ENCODE results near the gene CCDC126. TPM values are rescaled to one million over a fixed set of nuclear protein-coding genes. Genes with fewer than 3 reads are reported as not detected.
"Not testable (repeated sequence)": the region's sequence is repeated elsewhere in the genome, so short reads cannot be mapped to it uniquely, and the experiment has no call there.

The CCDC126 gene
- total and polyA plus RNA-seq, 9 donors: 4.8 to 11.3 (median 7.0) TPM

- H3K27ac ChIP-seq (ENCODE audit: low read length): peak overlapping the region; percentile 55
- H3K4me1 ChIP-seq (ENCODE audit: control insufficient read depth, insufficient read depth, low read length): no peaks in the 10 kb centered on the region
- peaks cover 4% of the 10 kb centered on the region for H3K9me3 ChIP-seq (replicated peaks; ENCODE audit: control insufficient read depth, low read depth, low read length)
- H3K36me3 ChIP-seq (ENCODE audit: control insufficient read depth, insufficient read depth, low read length): no peaks in the 10 kb centered on the region
- no peaks in the 10 kb centered on the region for H3K27me3 ChIP-seq (ENCODE audit: control insufficient read depth, insufficient read depth, low read length)
- H3K4me3 ChIP-seq (ENCODE audit: low read length): no peak overlapping the region
- DNase-seq: peak; percentile 76
- WGBS (ENCODE audit: insufficient coverage): 54% methylated on average over 4 of the region's 8 CpGs
These were observed 65.2 kb downstream of the CCDC126 start for GRCh38 chr7:23662124-23662983.

- DNase-seq: no peak
- Histone ChIP-seq H3K4me3 (ENCODE audit: low read length) (no peak overlapping the region), H3K4me1 (ENCODE audit: control insufficient read depth, insufficient read depth, low read length) (no peaks in the 10 kb centered on the region), H3K27ac (ENCODE audit: low read length) (peak overlapping the region; percentile 55), H3K27me3 (ENCODE audit: control insufficient read depth, insufficient read depth, low read length) (no peaks in the 10 kb centered on the region), H3K9me3 (replicated peaks; ENCODE audit: control insufficient read depth, low read depth, low read length) (peaks cover 4% of the 10 kb centered on the region), H3K36me3 (ENCODE audit: control insufficient read depth, insufficient read depth, low read length) (no peaks in the 10 kb centered on the region)
- no CpG with 5 or more reads among the region's 2 CpGs for WGBS (ENCODE audit: insufficient coverage)
These were observed 65.8 kb downstream of the CCDC126 start for GRCh38 chr7:23662984-23663313.

- no peaks in the 10 kb centered on the region for H3K27me3 ChIP-seq (ENCODE audit: control insufficient read depth, insufficient read depth, low read length)
- H3K4me3 ChIP-seq (ENCODE audit: low read length): no peak overlapping the region
- no peaks in the 10 kb centered on the region for H3K36me3 ChIP-seq (ENCODE audit: control insufficient read depth, insufficient read depth, low read length)
- H3K27ac ChIP-seq (ENCODE audit: low read length): no peak overlapping the region
- no peaks in the 10 kb centered on the region for H3K9me3 ChIP-seq (replicated peaks; ENCODE audit: control insufficient read depth, low read depth, low read length)
- DNase-seq: no peak
- H3K4me1 ChIP-seq (ENCODE audit: control insufficient read depth, insufficient read depth, low read length): no peaks in the 10 kb centered on the region
These were observed 66.9 kb downstream of the CCDC126 start for GRCh38 chr7:23664122-23664521.

- Histone ChIP-seq H3K4me1 (ENCODE audit: control insufficient read depth, insufficient read depth, low read length) (no peaks in the 10 kb centered on the region), H3K4me3 (ENCODE audit: low read length) (no peak overlapping the region), H3K27ac (ENCODE audit: low read length) (no peak overlapping the region), H3K36me3 (ENCODE audit: control insufficient read depth, insufficient read depth, low read length) (no peaks in the 10 kb centered on the region), H3K9me3 (replicated peaks; ENCODE audit: control insufficient read depth, low read depth, low read length) (no peaks in the 10 kb centered on the region), H3K27me3 (ENCODE audit: control insufficient read depth, insufficient read depth, low read length) (no peaks in the 10 kb centered on the region)
- no CpG with 5 or more reads among the region's 3 CpGs for WGBS (ENCODE audit: insufficient coverage)
- DNase-seq: no peak
These were observed 74.9 kb downstream of the CCDC126 start for GRCh38 chr7:23672033-23672432.

DNA sequence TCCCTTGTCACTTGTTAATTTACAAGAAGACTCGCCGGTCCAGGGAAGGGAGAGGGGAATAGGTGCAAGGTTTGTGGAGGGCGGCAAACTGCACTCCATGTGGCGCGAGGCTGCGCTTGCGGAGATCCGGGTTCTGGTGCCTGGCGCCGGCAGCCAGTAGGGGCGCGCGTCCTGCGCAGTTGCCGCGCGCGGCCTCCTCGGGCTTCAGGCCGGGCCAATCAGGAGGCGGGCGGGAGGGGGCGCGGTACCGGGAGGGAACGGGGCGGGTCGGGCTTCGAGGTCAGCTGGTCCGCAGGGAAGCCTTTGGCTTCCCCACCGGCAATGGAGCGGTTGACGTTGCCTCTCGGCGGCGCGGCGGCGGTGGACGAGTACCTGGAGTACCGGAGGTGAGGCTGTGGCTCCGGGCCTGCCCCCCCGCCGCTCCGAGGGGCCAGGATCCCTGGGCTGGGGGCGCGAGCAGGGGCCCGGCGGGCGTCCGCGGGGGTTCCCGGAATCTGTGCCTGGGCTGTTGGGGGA, 82.8 kb downstream of the CCDC126 start, which contains the start of gene FAM221A:
Gene FAM221A (plus strand): TSS at position 302 of the 516 bp plus-strand sequence. CDS start 20 bp downstream, at position 322.
- Histone ChIP-seq H3K27ac (ENCODE audit: low read length) (peak within 1 kb of the TSS; percentile 76), H3K36me3 (ENCODE audit: control insufficient read depth, insufficient read depth, low read length) (no peaks in the 10 kb centered on the region), H3K27me3 (ENCODE audit: control insufficient read depth, insufficient read depth, low read length) (no peaks in the 10 kb centered on the region), H3K4me3 (ENCODE audit: low read length) (peak within 1 kb of the TSS; percentile 59), H3K4me1 (ENCODE audit: control insufficient read depth, insufficient read depth, low read length) (peaks cover 12% of the 10 kb centered on the region), H3K9me3 (replicated peaks; ENCODE audit: control insufficient read depth, low read depth, low read length) (no peaks in the 10 kb centered on the region)
- WGBS (ENCODE audit: insufficient coverage): under 1% methylated on average over 49 of the region's 53 CpGs
- DNase-seq: peak; percentile 91

- under 1% methylated on average over 29 of the region's 42 CpGs for WGBS (ENCODE audit: insufficient coverage)
- no peaks in the 10 kb centered on the region for H3K36me3 ChIP-seq (ENCODE audit: control insufficient read depth, insufficient read depth, low read length)
- H3K27me3 ChIP-seq (ENCODE audit: control insufficient read depth, insufficient read depth, low read length): no peaks in the 10 kb centered on the region
- H3K4me1 ChIP-seq (ENCODE audit: control insufficient read depth, insufficient read depth, low read length): peaks cover 12% of the 10 kb centered on the region
- peak overlapping the region; percentile 59 for H3K4me3 ChIP-seq (ENCODE audit: low read length)
- no peaks in the 10 kb centered on the region for H3K9me3 ChIP-seq (replicated peaks; ENCODE audit: control insufficient read depth, low read depth, low read length)
- peak; percentile 78 for DNase-seq
- H3K27ac ChIP-seq (ENCODE audit: low read length): peak overlapping the region; percentile 76
These were observed 83.5 kb downstream of the CCDC126 start for GRCh38 chr7:23680414-23681405.

DNA sequence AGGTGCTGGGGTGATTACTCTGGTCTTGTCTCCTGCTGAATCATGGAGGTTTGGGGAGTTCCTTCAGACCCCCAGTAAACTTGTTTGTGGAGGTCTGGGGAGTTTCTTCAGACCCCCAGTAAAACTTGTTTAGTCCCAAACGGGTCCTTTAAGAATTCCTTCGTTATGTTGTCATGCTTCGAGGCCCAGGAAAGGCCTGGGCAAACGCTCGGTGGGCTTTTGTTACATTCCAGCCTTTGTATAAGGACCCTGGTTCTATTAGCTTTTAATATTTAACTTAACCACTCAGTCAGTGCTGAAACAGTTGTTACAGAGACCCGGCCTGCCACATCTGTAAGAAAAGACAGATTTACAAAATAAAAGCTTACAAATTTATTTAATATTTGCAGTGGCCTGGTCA, 86.9 kb downstream of the CCDC126 start:
- not testable (repeated sequence) for H3K27ac ChIP-seq (ENCODE audit: low read length); DNase-seq; H3K4me3 ChIP-seq (ENCODE audit: low read length); H3K36me3 ChIP-seq (ENCODE audit: control insufficient read depth, insufficient read depth, low read length); H3K9me3 ChIP-seq (replicated peaks; ENCODE audit: control insufficient read depth, low read depth, low read length); H3K27me3 ChIP-seq (ENCODE audit: control insufficient read depth, insufficient read depth, low read length)
- peaks cover 12% of the 10 kb centered on the region for H3K4me1 ChIP-seq (ENCODE audit: control insufficient read depth, insufficient read depth, low read length)
- 62% methylated on average over 3 of the region's 6 CpGs for WGBS (ENCODE audit: insufficient coverage)

DNA sequence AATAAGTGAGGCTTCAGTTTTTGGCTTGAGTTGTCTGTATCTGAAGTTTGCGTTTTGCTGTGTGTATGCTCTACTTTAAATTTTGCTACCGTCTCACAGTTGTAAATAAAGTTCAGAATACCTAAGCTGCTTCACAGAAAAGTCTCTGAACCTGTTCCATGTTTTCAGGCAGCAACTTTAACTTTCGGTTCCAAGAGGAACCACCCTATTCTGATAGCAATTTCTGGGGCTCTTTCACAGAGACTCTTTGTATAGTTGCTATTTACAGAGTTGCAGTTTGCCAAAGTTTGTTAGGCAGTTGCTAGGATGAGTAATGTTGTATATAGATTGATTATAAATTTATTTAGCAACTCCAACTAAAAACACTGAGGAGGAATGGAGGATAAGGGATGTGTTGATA, 88.5 kb downstream of the CCDC126 start:
- no peaks in the 10 kb centered on the region for H3K27me3 ChIP-seq (ENCODE audit: control insufficient read depth, insufficient read depth, low read length)
- no peak overlapping the region for H3K4me3 ChIP-seq (ENCODE audit: low read length)
- H3K4me1 ChIP-seq (ENCODE audit: control insufficient read depth, insufficient read depth, low read length): peaks cover 6% of the 10 kb centered on the region
- WGBS (ENCODE audit: insufficient coverage): no CpG with 5 or more reads among the region's 3 CpGs
- peak overlapping the region; percentile 35 for H3K27ac ChIP-seq (ENCODE audit: low read length)
- no peaks in the 10 kb centered on the region for H3K36me3 ChIP-seq (ENCODE audit: control insufficient read depth, insufficient read depth, low read length)
- no peaks in the 10 kb centered on the region for H3K9me3 ChIP-seq (replicated peaks; ENCODE audit: control insufficient read depth, low read depth, low read length)
- DNase-seq: peak; percentile 79

GRCh38 chr7:23687011-23687410, 89.8 kb downstream of the CCDC126 start:
- H3K4me1 ChIP-seq (ENCODE audit: control insufficient read depth, insufficient read depth, low read length): no peaks in the 10 kb centered on the region
- no peaks in the 10 kb centered on the region for H3K9me3 ChIP-seq (replicated peaks; ENCODE audit: control insufficient read depth, low read depth, low read length)
- no peak overlapping the region for H3K27ac ChIP-seq (ENCODE audit: low read length)
- no peak overlapping the region for H3K4me3 ChIP-seq (ENCODE audit: low read length)
- no CpG with 5 or more reads among the region's 2 CpGs for WGBS (ENCODE audit: insufficient coverage)
- DNase-seq: peak; percentile 14
- H3K27me3 ChIP-seq (ENCODE audit: control insufficient read depth, insufficient read depth, low read length): no peaks in the 10 kb centered on the region
- peaks cover 2% of the 10 kb centered on the region for H3K36me3 ChIP-seq (ENCODE audit: control insufficient read depth, insufficient read depth, low read length)

GRCh38 chr7:23689165-23689564, 92.0 kb downstream of the CCDC126 start:
- Histone ChIP-seq H3K4me3 (ENCODE audit: low read length) (no peak overlapping the region), H3K36me3 (ENCODE audit: control insufficient read depth, insufficient read depth, low read length) (peaks cover 2% of the 10 kb centered on the region), H3K4me1 (ENCODE audit: control insufficient read depth, insufficient read depth, low read length) (no peaks in the 10 kb centered on the region), H3K9me3 (replicated peaks; ENCODE audit: control insufficient read depth, low read depth, low read length) (no peaks in the 10 kb centered on the region), H3K27me3 (ENCODE audit: control insufficient read depth, insufficient read depth, low read length) (no peaks in the 10 kb centered on the region), H3K27ac (ENCODE audit: low read length) (no peak overlapping the region)
- DNase-seq: no peak
- no CpG with 5 or more reads among the region's 4 CpGs for WGBS (ENCODE audit: insufficient coverage)
